HG02840 (cell line): Measurements from ENCODE around the gene PCED1B.
"Not testable (repeated sequence)": the region's sequence is repeated elsewhere in the genome, so short reads cannot be mapped to it uniquely, and the experiment has no call there.

Experiments
- ATAC-seq: cut with Tn5 transposase; IDR thresholded peaks from one replicate; pipeline ENCODE4 v1.9.1; 2021; ENCODE audit warnings: mild to moderate bottlenecking, moderate library complexity, moderate number of reproducible peaks; ENCODE audit not compliant: unreplicated experiment, low FRiP score

The PCED1B gene

GRCh38 chr12:47112679-47113078 is 33.3 kb downstream of the PCED1B start:
- ATAC-seq = no peak

DNA sequence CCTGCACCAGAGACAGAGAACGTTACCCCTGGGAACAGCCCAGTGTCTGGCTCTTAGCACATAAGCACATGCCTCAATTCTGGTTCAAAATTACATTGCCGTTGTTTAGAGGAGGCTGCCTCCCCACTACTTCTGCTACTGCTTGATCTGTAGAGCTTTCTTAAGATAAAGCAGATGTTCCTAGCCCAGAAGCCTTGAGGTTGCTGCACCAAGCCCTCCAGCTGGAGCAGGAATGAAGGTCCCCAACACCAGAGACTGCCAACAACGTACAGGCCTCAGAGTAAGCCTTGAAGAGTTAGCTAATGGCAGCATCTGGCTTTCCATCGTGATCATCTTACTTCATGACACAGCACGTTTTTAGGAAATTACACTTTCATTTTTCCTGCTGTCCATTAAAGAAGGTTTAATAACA is 35.1 kb downstream of the PCED1B start:
- ATAC-seq = no peak

- ATAC-seq = not testable (repeated sequence)
Observed at GRCh38 chr12:47117305-47117704, 37.9 kb downstream of the PCED1B start.

- no peak for ATAC-seq
Observed at GRCh38 chr12:47120736-47121135, 41.3 kb downstream of the PCED1B start.

DNA sequence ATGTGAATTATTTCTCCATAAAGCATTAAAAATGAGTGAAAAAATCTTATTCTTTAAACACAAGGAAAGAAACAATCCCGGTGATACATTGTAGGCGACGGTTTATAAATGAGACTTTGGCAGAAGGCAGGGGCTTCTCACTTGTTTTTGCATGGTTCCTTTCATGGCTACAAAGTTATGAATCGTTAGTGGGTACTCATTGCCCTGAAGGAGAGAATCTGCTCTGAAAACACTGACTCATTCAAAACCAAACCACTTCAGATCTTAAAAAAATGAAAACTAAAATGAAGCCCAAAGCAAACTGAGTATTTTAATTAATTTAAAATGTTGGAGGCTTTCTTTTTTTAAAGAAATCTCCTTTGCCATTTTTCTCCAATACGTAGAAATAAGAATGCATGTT is 41.7 kb downstream of the PCED1B start:
- no peak for ATAC-seq

DNA sequence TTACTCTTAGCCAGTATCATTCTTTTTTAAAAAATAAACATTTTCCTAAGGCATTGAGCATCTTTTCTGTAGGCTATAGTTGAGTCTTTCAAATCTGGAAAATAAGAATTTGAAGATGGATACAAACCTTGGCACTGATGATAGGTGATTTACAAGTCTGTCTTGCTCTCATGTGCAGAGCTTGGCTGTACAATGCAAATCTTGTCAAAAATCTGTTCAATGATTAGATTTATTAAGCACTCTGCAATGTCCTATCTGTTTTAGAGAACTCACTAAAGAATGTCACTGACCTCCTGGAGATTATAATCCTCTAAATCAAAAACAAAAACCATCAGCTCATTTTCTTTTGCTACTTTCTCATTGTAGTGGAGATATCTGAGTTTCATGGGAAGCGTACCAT is 43.2 kb downstream of the PCED1B start:
- ATAC-seq = no peak

GRCh38 chr12:47123730-47124129 is 44.3 kb downstream of the PCED1B start:
- ATAC-seq = no peak

GRCh38 chr12:47124451-47124850 is 45.0 kb downstream of the PCED1B start:
- no peak for ATAC-seq

- no peak for ATAC-seq
Observed at GRCh38 chr12:47126246-47126645, 46.8 kb downstream of the PCED1B start.

DNA sequence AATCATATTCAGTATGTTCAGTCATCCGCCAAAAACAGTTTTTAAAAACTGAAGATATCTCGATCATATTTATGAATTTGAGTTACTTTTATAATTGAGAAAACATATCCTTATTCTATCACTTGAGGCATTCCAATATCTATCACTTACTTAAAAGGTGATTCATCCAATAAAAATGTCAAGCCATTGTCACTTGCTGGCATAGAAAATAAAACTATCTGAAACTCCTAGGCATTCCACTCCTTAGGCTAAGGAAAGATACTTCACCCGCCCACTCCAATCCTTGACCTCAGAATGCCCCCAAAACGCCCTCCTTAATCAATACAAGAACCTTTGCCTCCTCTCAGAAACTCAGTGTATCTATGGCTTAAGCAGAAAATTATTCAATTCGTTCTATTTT is 51.6 kb downstream of the PCED1B start:
- ATAC-seq = no peak

GRCh38 chr12:47134005-47134404 is 54.6 kb downstream of the PCED1B start:
- no peak for ATAC-seq

- ATAC-seq = no peak
Observed at GRCh38 chr12:47135578-47135977, 56.2 kb downstream of the PCED1B start.

- no peak for ATAC-seq
Observed at GRCh38 chr12:47139000-47139681, 59.7 kb downstream of the PCED1B start.

DNA sequence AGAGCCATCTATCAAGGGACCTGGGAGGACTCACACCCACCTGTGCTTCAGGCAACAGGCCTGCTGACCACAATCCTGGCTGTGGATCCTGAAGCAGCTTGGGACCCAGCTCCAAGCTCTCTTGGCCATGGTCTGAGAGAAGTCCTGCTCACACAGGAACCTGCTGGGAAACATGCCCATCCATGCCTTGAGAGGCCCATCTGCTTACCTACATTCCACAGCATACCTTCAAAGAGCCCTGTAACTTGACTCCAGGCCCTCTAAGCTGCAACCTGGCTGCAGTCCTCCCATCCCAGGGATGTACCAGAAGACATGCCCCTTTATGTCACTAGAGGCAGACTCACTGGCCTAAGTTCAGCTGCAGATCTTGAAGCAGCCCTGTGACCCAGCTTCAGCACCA is 62.0 kb downstream of the PCED1B start:
- no peak for ATAC-seq

DNA sequence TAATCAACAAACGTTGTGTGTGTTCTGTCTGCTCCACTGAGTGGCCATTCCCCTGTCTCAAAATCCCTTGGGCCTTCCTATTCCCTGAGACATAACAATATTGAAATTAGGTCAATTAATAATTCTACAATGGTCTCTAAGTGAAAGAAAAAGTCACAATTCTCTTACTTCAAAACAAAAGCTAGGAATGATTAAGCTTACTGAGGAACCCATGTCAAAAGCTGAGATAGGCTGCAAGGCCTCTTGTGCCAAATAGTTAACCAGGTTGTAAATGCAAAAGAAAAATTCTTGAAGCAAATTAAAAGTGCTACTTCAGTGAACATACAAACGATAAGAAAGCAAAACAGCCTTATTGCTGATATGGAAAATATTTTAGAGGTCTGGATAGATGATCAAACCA is 65.3 kb downstream of the PCED1B start:
- ATAC-seq = no peak

GRCh38 chr12:47145188-47145587 is 65.8 kb downstream of the PCED1B start:
- no peak for ATAC-seq

DNA sequence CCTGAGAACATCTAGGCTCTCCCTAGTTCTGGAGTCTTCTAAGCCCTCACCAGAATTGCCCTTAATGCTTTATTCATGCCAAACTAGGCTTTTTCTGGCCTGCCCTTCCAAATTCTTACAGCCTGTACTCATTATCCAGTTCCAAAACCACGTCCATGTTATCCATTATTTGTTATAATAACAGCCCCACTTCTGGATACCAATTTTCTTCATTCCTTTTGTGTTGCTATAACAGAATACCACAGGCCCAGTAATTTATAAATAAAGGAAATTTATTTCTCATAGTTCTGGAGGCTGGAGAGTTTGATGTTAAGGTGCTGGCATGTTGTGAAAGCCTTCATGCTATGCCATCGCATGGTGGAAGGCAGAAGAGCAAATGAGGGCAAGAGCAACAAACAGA is 68.3 kb downstream of the PCED1B start:
- ATAC-seq = no peak

GRCh38 chr12:47149146-47149545 is 69.7 kb downstream of the PCED1B start:
- ATAC-seq = no peak

DNA sequence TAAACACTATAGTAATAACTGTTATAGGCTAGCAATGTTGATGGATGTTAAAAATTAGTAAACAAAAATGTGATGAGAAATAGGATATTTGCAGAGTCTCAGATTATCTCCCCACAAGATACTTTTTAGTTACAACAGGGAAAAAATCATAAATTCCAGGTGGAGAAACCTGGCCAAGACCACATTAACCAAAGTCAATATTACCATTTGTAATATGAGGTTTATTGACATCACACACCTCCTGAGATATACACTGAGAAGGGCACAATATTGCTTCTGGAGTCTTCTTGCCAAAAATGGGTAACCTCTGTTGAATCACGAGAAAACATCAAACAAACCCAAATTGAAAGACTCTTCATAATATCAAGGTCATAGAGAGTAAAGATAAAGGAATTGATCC is 72.7 kb downstream of the PCED1B start:
- no peak for ATAC-seq

- ATAC-seq = no peak
Observed at GRCh38 chr12:47155457-47156166, 76.2 kb downstream of the PCED1B start.

DNA sequence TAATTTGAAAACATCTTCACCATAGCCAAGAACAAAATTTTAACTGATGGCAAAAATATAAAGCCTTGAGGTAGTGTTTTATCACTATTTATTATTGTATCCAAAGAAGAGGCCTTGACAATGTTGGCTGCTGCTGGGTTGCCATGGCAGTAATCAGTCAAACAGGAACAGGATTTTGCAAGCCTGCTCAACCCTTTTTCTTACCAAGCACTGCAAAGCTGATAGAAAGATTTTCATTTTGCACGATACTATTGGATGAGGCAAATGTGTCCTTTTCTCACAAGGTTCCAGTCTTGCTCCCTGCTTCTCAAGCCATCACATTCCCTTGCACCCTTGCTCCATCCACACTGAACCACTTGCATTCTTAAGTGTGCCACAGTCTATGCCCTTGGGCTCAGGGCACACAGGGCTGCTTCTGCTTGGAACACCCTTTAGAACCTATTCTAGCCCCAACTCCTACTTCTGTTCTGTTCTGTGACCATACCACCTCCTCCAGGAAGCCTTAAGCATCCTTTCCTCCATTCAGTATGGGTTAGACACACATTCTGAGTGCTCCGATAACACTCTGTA is 76.8 kb downstream of the PCED1B start:
- no peak for ATAC-seq

DNA sequence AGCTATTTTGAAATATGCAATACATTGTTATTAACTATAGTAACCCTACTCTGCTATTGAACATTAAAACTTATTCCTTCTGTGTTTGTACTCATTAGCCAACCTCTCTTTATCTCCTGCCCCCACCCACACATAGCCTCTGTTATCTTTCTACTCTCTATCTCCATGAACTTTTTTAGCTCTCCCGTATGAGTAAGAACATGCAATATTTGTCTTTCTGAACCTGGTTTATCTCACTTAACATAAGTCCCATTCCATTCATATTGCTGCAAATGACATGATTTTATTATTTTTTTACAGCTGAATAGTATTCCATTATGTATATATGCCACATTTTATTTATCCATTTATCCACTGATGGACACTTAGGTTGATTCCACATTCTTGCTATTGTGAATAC is 79.4 kb downstream of the PCED1B start:
- no peak for ATAC-seq
